Left hindlimb (tissue), 1 donor: ENCODE results near the gene GAS2L1.

Experiments
- DNase-seq: peaks from one replicate; pipeline ENCODE4 v3.0.0-alpha.2; 2018

GAS2L1 gene

GRCh38 chr22:29328566-29329500 is 22.4 kb downstream of the GAS2L1 start:
- no peak for DNase-seq

GRCh38 chr22:29329581-29329980 is 23.1 kb downstream of the GAS2L1 start:
- DNase-seq = no peak

- no peak for DNase-seq
Measured at GRCh38 chr22:29330291-29330690, 23.8 kb downstream of the GAS2L1 start.

GRCh38 chr22:29330753-29331152 is 24.3 kb downstream of the GAS2L1 start:
- peak; percentile 60 for DNase-seq

GRCh38 chr22:29331213-29331612 is 24.8 kb downstream of the GAS2L1 start:
- DNase-seq = no peak

GRCh38 chr22:29331658-29332300 is 25.3 kb downstream of the GAS2L1 start:
- DNase-seq = peak; percentile 25

- DNase-seq = peak; percentile 12
Measured at GRCh38 chr22:29332886-29333496, 26.5 kb downstream of the GAS2L1 start.

- no peak for DNase-seq
Measured at GRCh38 chr22:29334148-29334547, 27.7 kb downstream of the GAS2L1 start.

GRCh38 chr22:29334696-29335344 is 28.4 kb downstream of the GAS2L1 start:
- no peak for DNase-seq

GRCh38 chr22:29335656-29336055 is 29.2 kb downstream of the GAS2L1 start:
- no peak for DNase-seq

GRCh38 chr22:29336751-29337490 is 30.5 kb downstream of the GAS2L1 start:
- DNase-seq = no peak

GRCh38 chr22:29337631-29338284 is 31.3 kb downstream of the GAS2L1 start:
- DNase-seq = no peak

- DNase-seq = no peak
Measured at GRCh38 chr22:29338398-29338797, 31.9 kb downstream of the GAS2L1 start.

- no peak for DNase-seq
Measured at GRCh38 chr22:29339381-29340235, 33.2 kb downstream of the GAS2L1 start.

- DNase-seq = no peak
Measured at GRCh38 chr22:29340566-29340965, 34.1 kb downstream of the GAS2L1 start.

GRCh38 chr22:29341056-29341848 is 34.8 kb downstream of the GAS2L1 start:
- no peak for DNase-seq

GRCh38 chr22:29341849-29342127 is 35.3 kb downstream of the GAS2L1 start:
- DNase-seq = no peak

GRCh38 chr22:29342177-29342576 is 35.7 kb downstream of the GAS2L1 start:
- no peak for DNase-seq

- no peak for DNase-seq
Measured at GRCh38 chr22:29342577-29343312, 36.3 kb downstream of the GAS2L1 start.
